GM19351 (cell line): ENCODE results near the gene CTIF.

Source experiments
- ATAC-seq: cut with Tn5 transposase; IDR thresholded peaks from one replicate; pipeline ENCODE4 v1.9.1; 2021; ENCODE audit warnings: mild to moderate bottlenecking, moderate library complexity; ENCODE audit not compliant: unreplicated experiment

The CTIF gene

GRCh38 chr18:48721312-48721711, 182.5 kb downstream of the CTIF start:
- no peak for ATAC-seq

DNA sequence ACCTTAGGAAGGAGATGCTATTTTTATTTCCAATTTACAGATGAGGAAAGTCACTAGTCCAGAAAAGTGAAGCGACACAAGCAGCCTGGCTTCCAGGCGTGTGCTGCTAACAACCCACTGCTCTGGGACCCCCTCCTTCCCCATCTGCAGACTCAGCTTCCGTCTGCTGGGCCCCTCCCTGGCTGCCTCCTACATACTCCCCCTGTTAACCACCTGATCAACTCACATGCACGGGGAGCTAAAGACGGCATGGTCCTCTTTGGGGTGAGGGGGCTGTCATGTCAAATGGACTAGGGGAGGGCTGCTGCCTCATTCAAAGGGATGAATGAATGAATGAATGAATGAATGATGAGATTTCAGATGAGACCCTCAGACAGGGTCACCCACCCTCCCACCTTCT, 184.2 kb downstream of the CTIF start:
- ATAC-seq, result no peak

GRCh38 chr18:48723837-48724236, 185.0 kb downstream of the CTIF start:
- no peak for ATAC-seq

DNA sequence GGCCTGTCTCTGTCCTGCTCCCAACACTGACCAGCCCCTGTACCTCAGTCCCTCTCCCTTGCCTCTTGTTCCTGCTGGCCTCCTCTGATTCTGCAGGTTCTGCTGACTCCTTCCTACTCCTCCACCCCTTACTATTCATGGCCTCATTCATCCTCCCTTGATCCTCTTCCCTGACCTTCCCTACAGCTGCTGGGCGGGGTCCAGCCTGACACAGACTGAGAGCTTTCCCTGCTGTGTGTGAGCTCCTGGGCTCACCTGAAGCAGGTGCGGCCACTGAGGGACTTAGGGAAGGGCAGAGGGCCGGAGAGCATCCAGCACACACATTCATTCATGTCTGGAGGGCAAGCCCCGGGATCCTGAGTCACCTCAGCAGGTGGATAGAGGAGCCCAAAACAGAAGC, 185.6 kb downstream of the CTIF start:
- ATAC-seq, result no peak

- ATAC-seq, result no peak
Measured at GRCh38 chr18:48724939-48725338, 186.1 kb downstream of the CTIF start.

GRCh38 chr18:48725562-48725961, 186.7 kb downstream of the CTIF start:
- no peak for ATAC-seq

- no peak for ATAC-seq
Measured at GRCh38 chr18:48727681-48728080, 188.8 kb downstream of the CTIF start.

DNA sequence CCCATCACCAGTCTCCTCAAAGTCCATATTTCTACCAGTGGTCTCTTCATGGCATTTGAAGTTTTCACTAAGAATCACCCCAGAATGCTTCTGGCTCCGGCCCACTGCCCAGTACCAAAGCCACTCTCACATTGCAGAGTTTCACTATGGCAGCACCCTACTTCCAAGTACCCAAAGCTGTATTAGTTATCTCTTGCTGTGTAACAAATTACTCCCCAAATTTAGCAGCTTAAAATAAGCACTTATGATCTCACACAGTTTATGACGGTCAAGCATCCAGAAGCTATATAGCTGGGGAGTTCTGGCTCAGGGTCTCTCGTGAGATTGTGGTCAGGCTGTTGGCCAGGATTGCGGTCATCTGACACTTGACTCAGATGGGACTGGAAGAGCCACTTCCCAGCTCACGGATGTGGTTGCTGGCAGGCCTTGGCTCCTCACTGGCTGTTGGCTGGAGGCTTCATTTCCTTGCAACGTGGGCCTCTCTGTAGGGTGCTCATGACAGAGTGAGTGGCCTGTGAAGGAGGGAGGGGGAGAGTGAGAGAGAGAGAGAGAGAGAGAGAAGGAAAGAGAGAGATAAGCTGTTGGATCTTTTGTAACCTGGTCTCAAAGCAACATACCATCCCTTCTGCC, 189.5 kb downstream of the CTIF start:
- no peak for ATAC-seq

- no peak for ATAC-seq
Measured at GRCh38 chr18:48729404-48729803, 190.6 kb downstream of the CTIF start.

DNA sequence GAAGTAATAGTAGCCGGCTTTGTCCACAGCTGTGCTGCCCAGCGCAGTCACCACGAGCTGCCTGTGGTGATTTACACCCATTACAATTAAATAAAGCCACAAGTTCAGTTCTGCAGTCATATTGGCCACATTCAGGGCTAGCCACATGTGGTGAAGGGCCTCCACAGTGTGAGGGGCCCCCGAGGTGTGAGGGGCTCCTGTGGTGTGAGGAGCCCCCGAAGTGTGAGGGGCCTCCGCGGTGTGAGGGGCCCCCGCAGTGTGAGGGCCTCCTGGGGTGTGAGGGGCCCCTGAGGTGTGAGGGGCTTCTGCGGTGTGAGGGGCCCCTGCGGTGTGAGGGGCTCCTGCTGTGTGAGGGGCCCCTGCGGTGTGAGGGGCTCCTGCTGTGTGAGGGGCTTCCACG, 191.2 kb downstream of the CTIF start:
- ATAC-seq, result no peak

GRCh38 chr18:48732767-48733424, 194.1 kb downstream of the CTIF start:
- no peak for ATAC-seq

- ATAC-seq, result no peak
Measured at GRCh38 chr18:48733643-48734253, 194.9 kb downstream of the CTIF start.

GRCh38 chr18:48734460-48734859, 195.6 kb downstream of the CTIF start:
- ATAC-seq, result no peak

DNA sequence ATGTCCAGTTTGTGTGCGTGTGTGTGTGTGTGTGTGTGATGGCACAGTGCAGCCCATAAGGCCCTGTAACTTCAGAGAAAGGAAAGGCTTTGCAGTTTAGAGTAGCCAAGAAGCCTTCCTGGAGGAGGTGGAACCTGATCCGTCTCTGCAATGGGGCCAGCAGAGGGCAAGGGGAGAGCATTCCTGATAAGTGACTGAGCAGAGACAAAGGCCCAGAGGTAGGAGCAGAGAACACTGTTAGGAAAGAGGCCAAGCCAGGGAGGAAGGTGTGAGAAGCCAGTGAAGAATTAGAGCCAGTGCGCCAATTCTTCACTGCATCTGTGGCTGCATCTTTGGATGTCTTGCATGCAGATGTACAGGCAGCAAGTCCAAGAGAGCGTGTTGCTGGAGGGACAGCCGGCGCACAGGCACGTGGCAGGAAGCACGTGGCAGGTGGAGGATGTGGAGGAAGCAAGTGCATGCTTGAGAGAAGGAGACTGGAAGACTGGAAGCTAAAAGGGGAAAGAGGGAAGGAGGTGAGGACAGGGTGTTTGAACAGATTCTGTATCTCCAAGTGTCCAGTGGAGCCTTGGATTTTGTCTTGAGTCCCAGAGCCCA, 196.3 kb downstream of the CTIF start:
- no peak for ATAC-seq

DNA sequence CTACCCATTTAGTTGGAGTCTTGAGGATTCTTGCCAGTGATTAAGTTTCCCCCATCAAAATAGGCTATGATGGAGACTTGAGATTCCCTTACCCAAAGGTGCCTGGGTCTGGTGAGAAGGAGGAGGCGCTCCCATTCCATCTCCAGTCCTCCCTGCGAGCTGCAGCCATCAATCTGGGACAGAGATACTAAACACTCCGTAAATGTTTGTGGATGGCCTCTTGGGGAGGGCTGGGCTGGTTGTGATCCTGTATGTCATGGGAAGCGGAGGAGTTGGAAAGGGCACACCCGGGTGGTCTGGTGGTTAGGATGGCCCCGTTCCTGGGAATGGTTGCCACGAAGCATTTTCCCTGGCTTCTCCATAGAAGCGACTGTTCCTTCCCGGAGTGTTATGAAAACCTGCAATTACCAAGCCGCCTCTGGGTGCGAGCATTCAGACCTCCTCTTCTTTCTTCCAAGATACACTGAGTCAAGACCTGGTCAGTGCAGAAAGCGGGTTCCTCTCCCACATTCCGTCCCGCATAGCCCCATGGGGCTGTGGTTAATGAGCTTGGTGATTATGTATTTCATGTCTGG, 196.9 kb downstream of the CTIF start:
- ATAC-seq, result no peak

GRCh38 chr18:48736321-48737260, 197.8 kb downstream of the CTIF start:
- no peak for ATAC-seq

DNA sequence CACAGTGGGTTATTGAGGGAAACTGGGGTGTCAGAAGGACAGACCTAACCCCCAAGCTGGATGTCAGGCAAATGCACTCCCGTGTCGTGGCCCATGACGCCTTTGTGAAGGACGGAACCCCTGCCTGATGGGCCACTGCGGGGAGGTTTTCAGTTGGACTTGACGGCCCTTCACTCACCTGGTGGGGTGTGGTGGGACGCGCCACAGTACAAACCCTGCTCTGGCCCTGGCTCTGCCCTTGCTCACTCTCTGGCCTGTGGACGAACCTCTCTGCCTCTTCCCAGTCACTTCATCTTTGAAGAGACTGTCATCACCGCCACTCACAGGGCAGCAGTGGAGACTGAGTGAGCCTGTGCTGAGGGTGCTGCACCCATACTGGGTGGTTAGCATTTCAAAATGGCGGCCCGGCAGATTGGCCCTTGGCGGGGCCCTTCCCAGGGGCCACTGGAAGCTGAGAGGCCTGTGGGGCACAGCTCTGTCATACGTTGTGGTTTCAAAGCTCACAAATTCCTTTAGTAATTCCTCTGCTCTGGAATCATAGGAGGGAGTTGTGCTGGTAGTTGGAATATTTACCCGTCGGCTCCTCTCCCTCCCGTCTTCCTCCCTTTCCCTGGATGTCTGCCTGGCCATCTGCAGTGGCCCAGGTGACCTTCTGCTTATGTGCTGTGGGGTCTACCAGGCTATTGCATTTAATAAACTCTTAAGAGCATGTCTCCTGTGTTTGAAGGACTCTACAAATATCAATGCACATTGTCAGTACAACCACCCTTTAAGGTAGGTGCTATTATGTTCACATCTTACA, 200.6 kb downstream of the CTIF start:
- no peak for ATAC-seq

DNA sequence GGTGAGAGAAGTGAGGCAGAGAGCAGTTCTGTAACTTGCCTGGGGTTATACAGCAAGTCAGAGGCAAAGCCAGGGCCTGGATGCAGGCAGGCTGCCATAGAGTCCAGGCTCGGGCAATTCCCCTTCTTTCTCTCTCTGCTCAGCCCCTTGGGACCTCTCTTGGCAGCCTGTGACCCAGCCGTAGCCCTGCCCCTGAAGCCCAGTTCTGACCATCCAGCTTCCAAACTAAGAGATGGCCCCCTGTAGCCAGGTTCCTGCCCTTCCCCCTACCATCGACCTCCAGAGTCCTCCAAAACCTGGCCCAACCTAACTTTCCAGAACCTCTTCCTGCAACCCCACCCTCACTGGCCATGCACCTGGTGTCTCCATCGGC, 201.2 kb downstream of the CTIF start:
- no peak for ATAC-seq

GRCh38 chr18:48740851-48741485, 202.1 kb downstream of the CTIF start:
- no peak for ATAC-seq
